Suprapubic skin (tissue), 3 donors: ENCODE data around the gene TOX3.

Source experiments
- CTCF ChIP-seq, 2 donors: fragments of 200-600 bp in 1 of 2; fragments of 450-650 bp in 1 of 2; sonication (generic) in 1 of 2; IDR thresholded peaks; one replicate each; pipeline ENCODE4 v1.5.1; 2016 to 2019; ENCODE audit warnings: antibody characterized with exemption in 2 of 2, mild to moderate bottlenecking in 1 of 2, moderate library complexity in 1 of 2
- POLR2A ChIP-seq, 2 donors: fragments of 450-650 bp; IDR thresholded peaks; one replicate each; pipeline ENCODE4 v1.6.1; 2017; ENCODE audit warnings: antibody characterized with exemption in 2 of 2, mild to moderate bottlenecking in 2 of 2, moderate library complexity in 2 of 2

GRCh38 chr16:52389045-52389444 is 157.9 kb downstream of the TOX3 start:
- TF ChIP-seq CTCF (IDR thresholded peaks at IDR 0.05): no peak
- TF ChIP-seq POLR2A (IDR thresholded peaks at IDR 0.05): no peak
